IPS DF 4.7 (cell line): ENCODE measurements around the gene C5AR1.
"Not testable (repeated sequence)": the region's sequence is repeated elsewhere in the genome, so short reads cannot be mapped to it uniquely, and the experiment has no call there.

Source experiments
- DNase-seq: peaks from one replicate; pipeline ENCODE4 v3.0.0-alpha.2; 2013; ENCODE audit warnings: low spot score; ENCODE audit errors: extremely low read depth

Gene C5AR1

DNA sequence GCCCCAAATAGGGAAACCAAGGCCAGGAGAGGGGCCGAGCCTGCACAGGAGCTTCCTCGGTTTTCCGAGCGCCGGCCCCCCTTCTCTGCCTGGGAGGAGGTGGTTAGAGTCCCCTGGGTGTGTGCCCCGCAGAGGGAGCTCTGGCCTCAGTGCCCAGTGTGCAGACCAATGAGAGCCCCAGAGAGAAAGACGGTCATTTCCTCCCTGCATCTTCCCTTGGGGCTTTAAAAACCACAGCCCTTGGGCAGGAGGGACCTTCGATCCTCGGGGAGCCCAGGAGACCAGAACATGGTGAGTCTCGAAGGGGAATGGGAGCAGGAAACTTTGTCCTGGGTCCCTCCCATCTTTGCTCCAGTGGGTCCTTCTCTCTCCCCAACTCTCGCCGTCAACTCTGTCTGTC lies at the start of gene C5AR1:
TSS of gene C5AR1 (plus strand) at position 254 of the 400 bp plus-strand sequence. CDS start at position 289, 35 bp downstream.
- DNase-seq = no peak

GRCh38 chr19:47260476-47260875 lies 49.2 kb upstream of the C5AR1 start:
- DNase-seq = no peak

GRCh38 chr19:47261946-47262793 lies 47.5 kb upstream of the C5AR1 start:
- DNase-seq = not testable (repeated sequence)

- no peak for DNase-seq
Measured at GRCh38 chr19:47264629-47265028, 45.0 kb upstream of the C5AR1 start.

- no peak for DNase-seq
Measured at GRCh38 chr19:47266401-47266941, 43.2 kb upstream of the C5AR1 start.

GRCh38 chr19:47267350-47267759 lies 42.3 kb upstream of the C5AR1 start:
- DNase-seq = no peak

- no peak for DNase-seq
Measured at GRCh38 chr19:47268028-47268427, 41.6 kb upstream of the C5AR1 start.

- no peak for DNase-seq
Measured at GRCh38 chr19:47269596-47269995, 40.1 kb upstream of the C5AR1 start.

- no peak for DNase-seq
Measured at GRCh38 chr19:47270408-47270807, 39.3 kb upstream of the C5AR1 start.

- no peak for DNase-seq
Measured at GRCh38 chr19:47271949-47272348, 37.7 kb upstream of the C5AR1 start.

DNA sequence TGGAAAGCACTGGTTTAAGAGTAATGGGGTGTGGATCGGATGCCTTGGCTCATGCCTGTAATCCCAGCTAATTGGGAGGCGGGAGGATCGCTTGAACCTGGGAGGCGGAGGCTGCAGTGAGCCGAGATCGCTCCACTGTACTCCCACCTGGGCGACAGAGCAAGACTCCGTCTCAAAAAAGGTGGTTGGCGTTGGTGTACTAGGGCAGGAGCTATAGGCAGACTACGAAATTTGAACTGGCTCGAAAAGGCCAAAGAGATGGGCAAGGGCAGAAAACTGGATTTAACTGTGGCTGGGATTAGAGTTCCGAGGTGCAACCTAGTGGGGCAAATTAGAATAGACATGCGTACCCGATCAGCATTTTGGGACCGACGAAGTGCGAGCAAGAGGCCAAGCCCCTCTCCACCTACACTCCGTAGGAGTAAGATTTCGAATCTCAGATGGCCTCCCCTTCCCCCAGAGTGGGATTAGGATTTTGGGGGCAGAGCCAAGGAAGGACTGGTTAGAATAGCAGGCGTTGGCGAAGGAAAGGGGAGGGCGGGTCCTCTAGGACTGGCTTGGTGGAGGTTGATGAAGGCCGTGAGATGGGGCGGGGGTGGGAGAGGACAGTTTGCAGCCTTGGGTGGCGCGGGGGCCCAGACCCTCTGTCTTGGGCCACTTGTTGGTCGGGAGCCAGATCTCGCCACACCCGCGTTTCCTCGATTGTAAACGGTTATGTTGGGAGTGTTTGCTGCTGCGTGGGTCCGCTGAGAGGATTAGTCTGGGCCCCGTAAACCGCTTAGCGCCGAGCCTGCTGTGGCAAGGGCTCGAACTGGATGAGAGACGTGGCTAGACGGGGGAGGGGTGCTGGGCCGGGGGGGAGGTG lies 37.0 kb upstream of the C5AR1 start:
- no peak for DNase-seq

- no peak for DNase-seq
Measured at GRCh38 chr19:47273313-47274070, 36.2 kb upstream of the C5AR1 start.

- no peak for DNase-seq
Measured at GRCh38 chr19:47274071-47274890, 35.4 kb upstream of the C5AR1 start, which contains the start of gene INAFM1. INAFM1 (plus strand) TSS chr19:47274885; CDS start chr19:47274920, 35 bp downstream.

GRCh38 chr19:47274891-47275761 lies 34.5 kb upstream of the C5AR1 start:
- DNase-seq = no peak

DNA sequence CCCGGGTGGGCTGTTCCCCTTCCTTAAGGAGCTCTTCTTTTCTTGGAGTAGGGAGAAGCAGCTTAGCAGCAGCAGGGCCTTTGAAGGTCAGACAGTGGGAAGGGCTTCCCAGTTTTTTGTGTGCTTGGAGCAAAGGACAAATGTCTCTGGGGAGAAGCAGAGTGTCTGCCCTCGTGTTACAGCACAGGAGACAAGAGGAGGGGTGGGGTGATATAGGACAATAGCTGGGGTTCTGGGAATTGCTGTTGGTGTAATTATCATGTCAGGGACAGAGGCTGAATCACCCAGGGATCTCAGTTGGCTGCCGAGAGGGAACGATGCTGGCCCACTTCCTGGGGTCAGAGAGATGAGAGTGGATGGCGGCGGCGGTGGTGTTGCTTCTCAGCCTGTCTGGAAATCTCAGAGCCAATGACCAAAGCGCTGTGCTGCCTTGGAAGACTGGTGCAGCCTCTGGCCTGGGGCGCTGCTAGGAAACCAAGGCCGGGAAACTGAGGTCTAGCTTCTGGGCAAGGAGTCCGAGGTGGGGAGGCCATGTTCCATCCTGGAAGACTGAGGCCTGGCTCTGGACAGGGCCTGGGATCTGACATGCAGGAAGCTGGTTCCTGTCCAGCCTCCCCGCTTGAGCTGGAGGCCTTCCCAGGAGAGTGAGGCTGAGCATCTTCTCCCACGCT lies 33.7 kb upstream of the C5AR1 start:
- no peak for DNase-seq

- not testable (repeated sequence) for DNase-seq
Measured at GRCh38 chr19:47276513-47276912, 33.1 kb upstream of the C5AR1 start.

- DNase-seq = no peak
Measured at GRCh38 chr19:47280183-47280797, 29.4 kb upstream of the C5AR1 start.

DNA sequence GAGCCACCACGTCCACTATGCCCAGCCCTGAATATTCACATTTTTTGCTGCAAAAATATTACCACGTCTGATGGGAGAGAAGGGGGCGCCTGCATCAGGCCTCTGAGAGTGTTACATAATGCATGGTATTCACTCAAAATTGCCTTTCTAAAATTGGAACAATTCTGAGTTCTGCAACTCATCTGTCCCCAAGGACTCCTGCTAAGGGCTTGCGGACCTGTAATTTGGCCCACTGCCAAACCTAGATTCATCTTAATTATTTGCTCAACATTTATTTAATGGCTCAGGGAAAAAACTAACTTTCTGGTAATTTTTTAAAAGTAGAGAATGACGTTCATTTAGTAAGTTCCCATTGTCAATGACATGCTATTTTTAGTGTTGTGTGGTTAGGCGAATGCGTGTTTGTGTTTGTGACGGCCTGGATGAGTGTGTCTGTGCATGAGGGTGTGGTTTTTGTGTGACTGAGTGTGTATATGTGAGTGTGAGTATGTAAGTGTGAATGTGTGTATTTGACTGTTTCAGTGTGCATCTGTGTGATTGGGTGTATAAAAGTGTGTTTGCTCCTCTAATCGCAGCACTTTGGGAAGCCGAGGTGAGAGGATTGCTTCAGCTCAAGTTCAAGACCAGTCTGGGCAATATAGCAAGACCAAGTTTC lies 26.1 kb upstream of the C5AR1 start:
- DNase-seq = no peak
